DOHH2 (cell line): Measurements from ENCODE around the gene NLGN1.

Experiments used
- H3F3A ChIP-seq: fragments of 200-600 bp; sonication (generic), shearing (Covaris generic); 2 replicates; pipeline ENCODE4 v1.6.0; 2016; ENCODE audit warnings: antibody characterized with exemption, mild to moderate bottlenecking; ENCODE audit not compliant: control insufficient read depth, insufficient read depth
- H3K27ac ChIP-seq: fragments of 200-600 bp; sonication (generic); 2 replicates; pipeline ENCODE4 v1.5.1; 2014; ENCODE audit warnings: low read depth, mild to moderate bottlenecking, low read length, moderate library complexity
- H3K27me3 ChIP-seq: fragments of 200-600 bp; sonication (generic); 2 replicates; pipeline ENCODE4 v1.6.1; 2014; ENCODE audit warnings: mild to moderate bottlenecking, low read length, mixed read lengths; ENCODE audit not compliant: control insufficient read depth
- H3K36me3 ChIP-seq: fragments of 200-600 bp; sonication (generic); 2 replicates; pipeline ENCODE4 v1.6.1; 2014; ENCODE audit warnings: mild to moderate bottlenecking, low read length, moderate library complexity, mixed read lengths; ENCODE audit not compliant: control insufficient read depth
- H3K4me1 ChIP-seq: fragments of 200-600 bp; sonication (generic); 2 replicates; pipeline ENCODE4 v1.6.1; 2014; ENCODE audit warnings: mild to moderate bottlenecking, low read length, mixed read lengths; ENCODE audit not compliant: control insufficient read depth
- H3K4me2 ChIP-seq: fragments of 200-600 bp; sonication (generic); 2 replicates; pipeline ENCODE4 v1.6.0; 2014; ENCODE audit warnings: mild to moderate bottlenecking, low read length, moderate library complexity
- H3K4me3 ChIP-seq: fragments of 200-600 bp; sonication (generic); 2 replicates; pipeline ENCODE4 v1.5.1; 2014; ENCODE audit warnings: mild to moderate bottlenecking, low read length, mixed read lengths
- H3K79me2 ChIP-seq: fragments of 200-600 bp; sonication (generic); 2 replicates; pipeline ENCODE4 v1.6.1; 2014; ENCODE audit warnings: mild to moderate bottlenecking, low read length, mixed read lengths; ENCODE audit not compliant: control insufficient read depth
- H3K9me2 ChIP-seq: fragments of 200-600 bp; sonication (generic); replicated peaks from 2 replicates; pipeline ENCODE4 v1.6.1; 2014; ENCODE audit warnings: mild to moderate bottlenecking, low read length, mixed read lengths; ENCODE audit not compliant: control insufficient read depth
- H3K9me3 ChIP-seq: fragments of 200-600 bp; sonication (generic); 2 replicates; pipeline ENCODE4 v1.6.1; 2014; ENCODE audit warnings: antibody characterized with exemption, low read length, mixed read lengths; ENCODE audit not compliant: control insufficient read depth, insufficient read depth
- H4K20me1 ChIP-seq: fragments of 200-600 bp; sonication (generic); 2 replicates; pipeline ENCODE4 v1.6.0; 2014; ENCODE audit warnings: low read depth, mild to moderate bottlenecking, antibody characterized with exemption, low read length, moderate library complexity; ENCODE audit not compliant: control insufficient read depth, insufficient read depth
- EZH2phosphoT487 ChIP-seq: fragments of 200-600 bp; sonication (generic); IDR thresholded peaks from 2 replicates; pipeline ENCODE4 v1.6.1; 2017; ENCODE audit warnings: borderline replicate concordance, mild to moderate bottlenecking, antibody characterized with exemption, low read length, moderate library complexity, mixed read lengths
- TF ChIP-seq, protein P1 (sequence below): fragments of 200-600 bp; sonication (generic); IDR thresholded peaks from one replicate; pipeline ENCODE4 v1.5.1; 2014; ENCODE audit warnings: antibody characterized with exemption, mild to moderate bottlenecking, low read depth, low read length; ENCODE audit not compliant: poor library complexity, severe bottlenecking

NLGN1 gene

DNA sequence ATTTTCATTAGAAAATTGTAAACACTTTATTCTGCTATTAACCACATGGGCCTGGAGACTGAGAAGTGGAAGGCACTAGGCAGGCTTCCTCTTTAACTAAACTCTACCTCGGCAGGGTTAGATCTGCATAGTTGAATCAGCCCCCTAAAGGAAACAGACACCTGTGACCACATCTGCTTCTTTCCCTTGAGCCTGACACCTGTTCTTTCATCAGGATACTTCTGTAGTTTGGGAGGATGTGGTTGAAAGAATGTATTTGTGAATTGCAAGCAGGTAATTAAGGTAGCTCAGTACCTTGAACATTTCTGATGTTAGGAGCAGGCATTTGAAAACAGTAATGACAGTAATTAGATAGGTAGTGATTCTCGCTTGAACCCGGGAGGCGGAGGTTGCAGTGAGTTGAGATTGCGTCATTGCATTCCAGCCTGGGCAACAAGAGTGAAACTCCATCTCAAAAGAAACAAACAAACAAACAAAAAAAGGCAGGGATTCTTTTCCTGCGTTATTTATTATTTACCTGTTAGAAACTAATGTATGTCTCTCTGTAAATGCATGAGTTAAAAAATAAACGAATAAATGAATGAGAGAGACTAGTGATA lies 468.5 kb downstream of the NLGN1 start:
- no peak overlapping the region for H3K4me3 ChIP-seq
- TF ChIP-seq, protein P1, sequence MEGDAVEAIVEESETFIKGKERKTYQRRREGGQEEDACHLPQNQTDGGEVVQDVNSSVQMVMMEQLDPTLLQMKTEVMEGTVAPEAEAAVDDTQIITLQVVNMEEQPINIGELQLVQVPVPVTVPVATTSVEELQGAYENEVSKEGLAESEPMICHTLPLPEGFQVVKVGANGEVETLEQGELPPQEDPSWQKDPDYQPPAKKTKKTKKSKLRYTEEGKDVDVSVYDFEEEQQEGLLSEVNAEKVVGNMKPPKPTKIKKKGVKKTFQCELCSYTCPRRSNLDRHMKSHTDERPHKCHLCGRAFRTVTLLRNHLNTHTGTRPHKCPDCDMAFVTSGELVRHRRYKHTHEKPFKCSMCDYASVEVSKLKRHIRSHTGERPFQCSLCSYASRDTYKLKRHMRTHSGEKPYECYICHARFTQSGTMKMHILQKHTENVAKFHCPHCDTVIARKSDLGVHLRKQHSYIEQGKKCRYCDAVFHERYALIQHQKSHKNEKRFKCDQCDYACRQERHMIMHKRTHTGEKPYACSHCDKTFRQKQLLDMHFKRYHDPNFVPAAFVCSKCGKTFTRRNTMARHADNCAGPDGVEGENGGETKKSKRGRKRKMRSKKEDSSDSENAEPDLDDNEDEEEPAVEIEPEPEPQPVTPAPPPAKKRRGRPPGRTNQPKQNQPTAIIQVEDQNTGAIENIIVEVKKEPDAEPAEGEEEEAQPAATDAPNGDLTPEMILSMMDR: no peak
- TF ChIP-seq EZH2phosphoT487: no peak
- no peak overlapping the region for H3K4me2 ChIP-seq
- no peaks in the 10 kb centered on the region for H3F3A ChIP-seq
- H3K36me3 ChIP-seq: no peaks in the 10 kb centered on the region
- no peaks in the 10 kb centered on the region for H4K20me1 ChIP-seq
- H3K4me1 ChIP-seq: no peaks in the 10 kb centered on the region
- H3K79me2 ChIP-seq: no peaks in the 10 kb centered on the region
- H3K27ac ChIP-seq: no peak overlapping the region
- H3K27me3 ChIP-seq: no peaks in the 10 kb centered on the region
- no peaks in the 10 kb centered on the region for H3K9me3 ChIP-seq
- no peaks in the 10 kb centered on the region for H3K9me2 ChIP-seq

DNA sequence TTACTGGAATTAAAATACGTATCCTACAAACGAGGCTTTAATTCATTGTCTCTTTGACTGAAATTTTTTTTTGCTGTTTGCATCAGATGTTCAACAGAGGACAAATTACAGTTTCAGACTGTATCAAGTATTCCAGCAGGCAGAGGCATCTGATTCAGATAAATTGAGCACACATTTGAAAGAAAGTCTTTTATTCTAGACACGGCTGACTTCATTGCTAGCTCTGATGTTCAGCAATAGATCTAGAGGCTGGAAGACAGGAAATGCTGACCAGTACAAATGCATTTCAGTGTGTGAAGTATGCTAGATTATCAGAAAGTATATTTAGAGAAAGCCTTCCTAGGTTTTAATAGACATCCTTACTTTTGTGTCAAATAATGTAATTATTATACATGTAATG lies 472.2 kb downstream of the NLGN1 start:
- Histone ChIP-seq H3K4me2 (no peak overlapping the region), H3K4me3 (no peak overlapping the region)

GRCh38 chr3:173870976-173871375 lies 473.4 kb downstream of the NLGN1 start:
- Histone ChIP-seq H3K79me2 (no peaks in the 10 kb centered on the region), H3K4me3 (no peak overlapping the region), H3K4me1 (no peaks in the 10 kb centered on the region), H3K27me3 (no peaks in the 10 kb centered on the region), H3F3A (no peaks in the 10 kb centered on the region), H3K27ac (no peak overlapping the region), H3K9me3 (no peaks in the 10 kb centered on the region), H4K20me1 (no peaks in the 10 kb centered on the region), H3K36me3 (no peaks in the 10 kb centered on the region), H3K9me2 (no peaks in the 10 kb centered on the region), H3K4me2 (no peak overlapping the region)
- TF ChIP-seq EZH2phosphoT487: no peak
- TF ChIP-seq, protein P1: no peak

More for the DNA sequence above, 472.2 kb downstream of the NLGN1 start:
- Histone ChIP-seq H4K20me1 (no peaks in the 10 kb centered on the region), H3K9me2 (no peaks in the 10 kb centered on the region), H3K79me2 (no peaks in the 10 kb centered on the region), H3K27me3 (no peaks in the 10 kb centered on the region), H3K27ac (no peak overlapping the region), H3K4me1 (no peaks in the 10 kb centered on the region), H3K9me3 (no peaks in the 10 kb centered on the region), H3K36me3 (no peaks in the 10 kb centered on the region), H3F3A (no peaks in the 10 kb centered on the region)
- TF ChIP-seq, protein P1: no peak
- TF ChIP-seq EZH2phosphoT487: no peak
